ENCODE results near the gene NOP10. TPM values are rescaled to one million over a fixed set of nuclear protein-coding genes. Genes with fewer than 3 reads are reported as not detected.

Gene NOP10
- total and polyA plus RNA-seq, 2 of the 8 experiments (the other 6 are each of a cell fraction or from before 2014, with no cell fraction given): 285 to 981 TPM

DNA sequence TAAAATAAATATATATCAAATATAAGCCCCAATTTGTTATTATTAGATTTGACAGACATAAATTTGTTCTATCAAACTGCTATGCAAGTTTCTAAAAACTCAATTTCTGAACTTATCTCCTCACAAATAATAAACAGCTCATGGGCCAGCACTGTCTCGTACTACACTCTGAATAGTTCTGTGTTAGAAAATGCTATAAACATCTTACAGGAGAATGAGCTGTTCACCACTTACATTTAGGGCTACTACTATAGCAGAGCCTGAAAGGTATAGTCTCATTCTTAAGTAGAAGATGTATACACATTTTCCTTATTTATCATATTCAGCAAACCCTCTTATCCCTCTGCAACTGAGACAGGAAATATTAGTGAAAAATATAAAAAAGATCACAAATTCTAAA lies 18.0 kb downstream of the NOP10 start:
- H3K23ac ChIP-seq (ENCODE audit: insufficient read length): no peak overlapping the region
- no peak overlapping the region for H2BK120ac ChIP-seq (replicated peaks; ENCODE audit: low read depth, low read length)
- WGBS, 2 experiments (ENCODE audit: extremely low coverage in 1 of 2, insufficient coverage in 1 of 2, insufficient read length in 1 of 2, insufficient replicate concordance in 2 of 2, low coverage in 1 of 2, low lambda C conversion rate in 2 of 2, missing lambda C conversion rate in 1 of 2): 87% methylated on average over 1 of the region's 1 CpG; no CpG with 5 or more reads in 1 of the 2 experiments
- no peak overlapping the region for H3K4ac ChIP-seq (replicated peaks; ENCODE audit: insufficient read length, low read depth, low read length)
- no peak overlapping the region for H3K27ac ChIP-seq (ENCODE audit: low read depth, low read length)
- H4K8ac ChIP-seq (ENCODE audit: extremely low read depth, insufficient read depth, low read length): no peak overlapping the region
- H3K9ac ChIP-seq (replicated peaks in 1 of 4; ENCODE audit: extremely low read depth in 1 of 4, low read depth in 3 of 4, low read length in 3 of 4): no peak overlapping the region
- no peak overlapping the region for H3K56ac ChIP-seq (replicated peaks; ENCODE audit: insufficient read length, low read depth, low read length)
- H3K27me3 ChIP-seq (replicated peaks in 1 of 4; ENCODE audit: control insufficient read depth in 3 of 4, extremely low read depth in 1 of 4, insufficient read depth in 3 of 4, low read length in 3 of 4): no peaks in the 10 kb centered on the region
- no peaks in the 10 kb centered on the region for H3K4me1 ChIP-seq (replicated peaks in 1 of 4; ENCODE audit: control insufficient read depth in 3 of 4, insufficient read depth in 4 of 4, low read length in 3 of 4)
- no peak overlapping the region for H2AK5ac ChIP-seq (ENCODE audit: low read depth, low read length)
- no peaks in the 10 kb centered on the region for H3K23me2 ChIP-seq (ENCODE audit: low read depth, low read length)
- no peak overlapping the region for H3K4me2 ChIP-seq (ENCODE audit: insufficient read depth in 1 of 2, low read depth in 2 of 2, low read length in 2 of 2)
- ChIA-PET CTCF (ENCODE audit: partially characterized antibody) (interaction anchor here (0.7 to 0.9 kb wide), 2 partner anchors 12 to 37 kb away, joined by 3 read pairs; no protein-coding TSS in a partner anchor), POLR2A (ENCODE audit: partially characterized antibody) (no interaction called here)
- H3K4me3 ChIP-seq (ENCODE audit: extremely low read depth in 1 of 4, insufficient read depth in 2 of 4, low read depth in 3 of 4, low read length in 4 of 4): no peak overlapping the region
- no peak overlapping the region for H2BK12ac ChIP-seq (ENCODE audit: low read depth, low read length)
- H4K20me1 ChIP-seq (replicated peaks in 1 of 2; ENCODE audit: control insufficient read depth in 1 of 2, insufficient read depth in 2 of 2, low read length in 2 of 2): no peaks in the 10 kb centered on the region
- no peak overlapping the region for H4K5ac ChIP-seq (ENCODE audit: insufficient read length, low read depth, low read length)
- no peaks in the 10 kb centered on the region for H3K79me1 ChIP-seq (ENCODE audit: low read depth, low read length)
- H3K36me3 ChIP-seq (ENCODE audit: control insufficient read depth in 2 of 4, insufficient read depth in 4 of 4, low read length in 3 of 4): 0 out of 8 replicates have a peak, but pooled peaks cover 0 to 5% (median 0%) of the 10 kb centered on the region in 4 experiments
- no peak overlapping the region for H2BK20ac ChIP-seq (ENCODE audit: low read length)
- no peak overlapping the region for H4K91ac ChIP-seq (replicated peaks; ENCODE audit: insufficient read length, low read length)
- no peak overlapping the region for H2BK5ac ChIP-seq (ENCODE audit: low read depth, low read length)
- FAIRE-seq (no peak), DNase-seq (ENCODE audit: low read depth in 1 of 2, low spot score in 2 of 2) (no peak)
- peaks cover 7% of the 10 kb centered on the region in 2 experiments; a peak in 1 of 4 replicates for H3K9me3 ChIP-seq (ENCODE audit: insufficient read depth in 2 of 2, low read depth in 1 of 2, low read length in 1 of 2)
- no peak overlapping the region for H2AFZ ChIP-seq (ENCODE audit: low read length)
- no peaks in the 10 kb centered on the region for H3K79me2 ChIP-seq (ENCODE audit: control insufficient read depth in 1 of 2, insufficient read depth in 2 of 2, low read length in 2 of 2)
- no peak overlapping the region for H3K18ac ChIP-seq (ENCODE audit: extremely low read depth, low read length)
- no peak overlapping the region for H2BK15ac ChIP-seq (ENCODE audit: low read length)
- H3K14ac ChIP-seq (ENCODE audit: insufficient read length): no peak overlapping the region
- TF ChIP-seq SAP30 (IDR thresholded peaks at IDR 0.05; ENCODE audit: insufficient read depth, insufficient replicate concordance, low read length) (no peak), GABPA (IDR thresholded peaks at IDR 0.05; ENCODE audit: borderline replicate concordance, insufficient read depth, low read length) (no peak), NRF1 (IDR thresholded peaks at IDR 0.05; ENCODE audit: low read depth, low read length) (no peak), RBBP5 (IDR thresholded peaks at IDR 0.05; ENCODE audit: borderline replicate concordance, low read depth, low read length) (no peak), GTF2F1 (IDR thresholded peaks at IDR 0.05; ENCODE audit: borderline replicate concordance, low read depth, low read length) (no peak), SRF (IDR thresholded peaks at IDR 0.05; ENCODE audit: low read depth, low read length) (no peak), FOSL1 (IDR thresholded peaks at IDR 0.05; ENCODE audit: insufficient read depth, low read depth, low read length) (no peak), MAFK (IDR thresholded peaks at IDR 0.05; ENCODE audit: low read depth, low read length) (no peak), SUZ12 (IDR thresholded peaks at IDR 0.05; ENCODE audit: low read length) (no peak), KDM1A (IDR thresholded peaks at IDR 0.05; ENCODE audit: borderline replicate concordance, low read length) (no peak), EGR1 (IDR thresholded peaks at IDR 0.05; ENCODE audit: borderline replicate concordance, low read depth, low read length) (no peak), PHF8 (conservative IDR thresholded peaks at IDR 0.05; ENCODE audit: low read depth, low read length) (no peak)
- TF ChIP-seq, protein P1, sequence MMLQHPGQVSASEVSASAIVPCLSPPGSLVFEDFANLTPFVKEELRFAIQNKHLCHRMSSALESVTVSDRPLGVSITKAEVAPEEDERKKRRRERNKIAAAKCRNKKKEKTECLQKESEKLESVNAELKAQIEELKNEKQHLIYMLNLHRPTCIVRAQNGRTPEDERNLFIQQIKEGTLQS (IDR thresholded peaks at IDR 0.05; ENCODE audit: insufficient read depth, low read depth, low read length): no peak

Data from H1 (cell line).